Medulla oblongata (tissue), 1 donor: ENCODE measurements around the gene TTC17.
"Not testable (repeated sequence)": the region's sequence is repeated elsewhere in the genome, so short reads cannot be mapped to it uniquely, and the experiment has no call there.

Source experiments
- DNase-seq: peaks from one replicate; pipeline ENCODE4 v3.0.0-alpha.2; 2015; ENCODE audit errors: extremely low spot score

The TTC17 gene

GRCh38 chr11:43462359-43462758 is 103.6 kb downstream of the TTC17 start:
- no peak for DNase-seq

- no peak for DNase-seq
Observed at GRCh38 chr11:43467958-43468357, 109.2 kb downstream of the TTC17 start.

- DNase-seq, result not testable (repeated sequence)
Observed at GRCh38 chr11:43477491-43477890, 118.8 kb downstream of the TTC17 start.

GRCh38 chr11:43486141-43486540 is 127.4 kb downstream of the TTC17 start:
- DNase-seq, result no peak

GRCh38 chr11:43489869-43490465 is 131.2 kb downstream of the TTC17 start:
- DNase-seq, result no peak

- DNase-seq, result no peak
Observed at GRCh38 chr11:43492701-43493100, 134.0 kb downstream of the TTC17 start.

GRCh38 chr11:43493431-43493830 is 134.7 kb downstream of the TTC17 start:
- no peak for DNase-seq

GRCh38 chr11:43497144-43497543 is 138.4 kb downstream of the TTC17 start:
- DNase-seq, result no peak

GRCh38 chr11:43498561-43498960 is 139.8 kb downstream of the TTC17 start:
- DNase-seq, result no peak

GRCh38 chr11:43503417-43503816 is 144.7 kb downstream of the TTC17 start:
- DNase-seq, result no peak

GRCh38 chr11:43504316-43504950 is 145.7 kb downstream of the TTC17 start:
- no peak for DNase-seq

GRCh38 chr11:43505171-43505570 is 146.5 kb downstream of the TTC17 start:
- no peak for DNase-seq

GRCh38 chr11:43507171-43507570 is 148.5 kb downstream of the TTC17 start:
- no peak for DNase-seq

GRCh38 chr11:43508511-43508918 is 149.8 kb downstream of the TTC17 start:
- DNase-seq, result no peak

- DNase-seq, result no peak
Observed at GRCh38 chr11:43511959-43512358, 153.2 kb downstream of the TTC17 start.

- DNase-seq, result no peak
Observed at GRCh38 chr11:43515090-43515489, 156.4 kb downstream of the TTC17 start.

GRCh38 chr11:43516316-43516850 is 157.7 kb downstream of the TTC17 start:
- DNase-seq, result no peak

- DNase-seq, result no peak
Observed at GRCh38 chr11:43517518-43517917, 158.8 kb downstream of the TTC17 start.

- DNase-seq, result no peak
Observed at GRCh38 chr11:43518408-43519160, 159.9 kb downstream of the TTC17 start.

GRCh38 chr11:43521471-43521870 is 162.8 kb downstream of the TTC17 start:
- DNase-seq, result no peak

- no peak for DNase-seq
Observed at GRCh38 chr11:43523632-43524031, 164.9 kb downstream of the TTC17 start.

GRCh38 chr11:43532041-43532440 is 173.3 kb downstream of the TTC17 start:
- peak; percentile 66 for DNase-seq
